Fibroblast of mammary gland (primary cell): Measurements from ENCODE around the gene MROH7.
"Not testable (repeated sequence)": the region's sequence is repeated elsewhere in the genome, so short reads cannot be mapped to it uniquely, and the experiment has no call there.

ENCODE experiments used
- DNase-seq: peaks from one replicate; pipeline ENCODE4 v3.0.0-alpha.2; 2010; ENCODE audit warnings: low read depth
- H3K4me3 ChIP-seq: 2 replicates; pipeline ENCODE4 v1.5.1; 2011; ENCODE audit warnings: low read depth, mild to moderate bottlenecking, low read length, moderate library complexity; ENCODE audit not compliant: control insufficient read depth
- TF ChIP-seq, protein P1 (sequence below): conservative IDR thresholded peaks from 2 replicates; pipeline ENCODE4 v1.5.1; 2011; ENCODE audit warnings: low read depth, low read length, inconsistent platforms; ENCODE audit not compliant: control insufficient read depth, insufficient read depth

MROH7 gene

DNA sequence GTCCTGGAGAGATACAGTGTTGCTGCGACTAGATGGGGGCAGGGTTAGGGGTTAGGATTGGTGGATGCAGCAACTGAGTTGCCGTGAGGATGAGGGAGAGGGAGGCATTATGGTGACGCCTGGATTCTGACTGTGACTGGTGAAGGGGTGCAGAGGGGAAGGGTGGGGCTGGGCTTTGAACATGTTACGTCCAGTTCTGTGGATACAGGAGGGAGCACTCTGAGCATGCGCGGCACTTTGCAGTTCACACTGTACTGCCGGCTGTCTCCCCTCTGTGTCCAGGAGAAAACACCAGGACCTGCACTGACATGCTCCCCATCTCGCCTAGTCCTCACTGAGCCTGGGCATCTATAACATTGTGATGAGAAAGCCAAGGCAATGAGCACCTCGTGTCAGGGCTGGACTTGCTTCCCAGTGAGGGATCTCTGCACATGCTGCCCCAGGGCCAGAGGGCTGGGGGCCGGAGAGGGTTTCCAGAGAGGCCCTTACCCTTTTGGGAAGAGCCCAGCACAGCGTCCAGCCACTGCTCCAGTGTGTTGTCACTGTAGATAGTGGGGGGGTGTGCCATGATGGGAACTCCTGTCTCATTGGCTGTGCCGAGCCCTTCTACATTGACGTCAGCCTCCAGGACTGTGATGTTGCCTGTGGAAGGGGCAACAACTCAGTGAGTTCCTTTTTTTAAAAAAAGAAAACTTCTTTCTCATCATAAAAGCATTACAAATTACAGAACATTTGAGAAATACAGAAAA, 25.9 kb upstream of the MROH7 start:
- H3K4me3 ChIP-seq = no peak overlapping the region
- TF ChIP-seq, protein P1, sequence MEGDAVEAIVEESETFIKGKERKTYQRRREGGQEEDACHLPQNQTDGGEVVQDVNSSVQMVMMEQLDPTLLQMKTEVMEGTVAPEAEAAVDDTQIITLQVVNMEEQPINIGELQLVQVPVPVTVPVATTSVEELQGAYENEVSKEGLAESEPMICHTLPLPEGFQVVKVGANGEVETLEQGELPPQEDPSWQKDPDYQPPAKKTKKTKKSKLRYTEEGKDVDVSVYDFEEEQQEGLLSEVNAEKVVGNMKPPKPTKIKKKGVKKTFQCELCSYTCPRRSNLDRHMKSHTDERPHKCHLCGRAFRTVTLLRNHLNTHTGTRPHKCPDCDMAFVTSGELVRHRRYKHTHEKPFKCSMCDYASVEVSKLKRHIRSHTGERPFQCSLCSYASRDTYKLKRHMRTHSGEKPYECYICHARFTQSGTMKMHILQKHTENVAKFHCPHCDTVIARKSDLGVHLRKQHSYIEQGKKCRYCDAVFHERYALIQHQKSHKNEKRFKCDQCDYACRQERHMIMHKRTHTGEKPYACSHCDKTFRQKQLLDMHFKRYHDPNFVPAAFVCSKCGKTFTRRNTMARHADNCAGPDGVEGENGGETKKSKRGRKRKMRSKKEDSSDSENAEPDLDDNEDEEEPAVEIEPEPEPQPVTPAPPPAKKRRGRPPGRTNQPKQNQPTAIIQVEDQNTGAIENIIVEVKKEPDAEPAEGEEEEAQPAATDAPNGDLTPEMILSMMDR = no peak
- no peak for DNase-seq

GRCh38 chr1:54619749-54620148, 21.8 kb upstream of the MROH7 start:
- H3K4me3 ChIP-seq = no peak overlapping the region
- TF ChIP-seq, protein P1 = no peak
- DNase-seq = no peak

DNA sequence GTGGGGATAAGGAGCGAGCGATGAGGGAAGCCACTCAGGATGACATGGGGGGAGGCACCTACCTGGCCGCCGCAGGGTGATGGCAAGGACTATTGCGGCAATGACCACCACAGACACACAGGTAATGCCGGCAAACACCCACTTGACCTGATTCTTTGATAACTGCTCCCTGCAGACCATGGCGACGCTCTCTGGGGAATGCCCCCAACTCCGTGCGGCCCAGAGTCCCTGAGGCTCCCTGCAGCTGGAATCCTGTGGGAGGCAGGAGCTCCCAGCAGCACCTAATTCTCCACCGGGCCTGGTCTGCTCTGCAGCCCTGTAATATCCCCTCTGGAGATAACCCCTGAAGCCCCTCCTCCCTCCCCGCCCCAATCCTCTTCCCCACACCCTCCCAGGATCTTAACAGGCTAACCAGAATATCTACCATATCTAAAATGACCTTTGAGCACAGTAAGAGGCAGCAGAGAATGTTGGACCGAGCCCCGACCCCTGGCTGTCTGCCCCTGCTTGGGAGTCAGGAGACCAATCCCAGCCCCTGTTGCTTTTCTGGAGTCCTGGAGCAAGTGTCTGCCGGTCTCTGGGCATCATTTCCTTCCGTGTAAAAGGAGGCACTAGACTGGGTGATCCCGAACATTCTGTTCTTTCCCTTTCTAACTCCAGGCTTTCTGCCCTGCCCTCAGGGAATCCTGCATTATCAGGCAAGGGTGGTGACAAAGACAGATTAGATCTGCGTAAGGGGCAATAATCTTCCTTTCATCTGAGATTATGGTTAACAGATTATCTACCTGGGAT, 18.2 kb upstream of the MROH7 start, which contains the start of gene FAM151A:
Gene FAM151A, minus strand, starts transcription at position 310 of the 792 bp plus-strand sequence. Its CDS starts 130 bp downstream, at position 180.
- no peak within 1 kb of the TSS for H3K4me3 ChIP-seq
- TF ChIP-seq, protein P1 = no peak
- DNase-seq = no peak

DNA sequence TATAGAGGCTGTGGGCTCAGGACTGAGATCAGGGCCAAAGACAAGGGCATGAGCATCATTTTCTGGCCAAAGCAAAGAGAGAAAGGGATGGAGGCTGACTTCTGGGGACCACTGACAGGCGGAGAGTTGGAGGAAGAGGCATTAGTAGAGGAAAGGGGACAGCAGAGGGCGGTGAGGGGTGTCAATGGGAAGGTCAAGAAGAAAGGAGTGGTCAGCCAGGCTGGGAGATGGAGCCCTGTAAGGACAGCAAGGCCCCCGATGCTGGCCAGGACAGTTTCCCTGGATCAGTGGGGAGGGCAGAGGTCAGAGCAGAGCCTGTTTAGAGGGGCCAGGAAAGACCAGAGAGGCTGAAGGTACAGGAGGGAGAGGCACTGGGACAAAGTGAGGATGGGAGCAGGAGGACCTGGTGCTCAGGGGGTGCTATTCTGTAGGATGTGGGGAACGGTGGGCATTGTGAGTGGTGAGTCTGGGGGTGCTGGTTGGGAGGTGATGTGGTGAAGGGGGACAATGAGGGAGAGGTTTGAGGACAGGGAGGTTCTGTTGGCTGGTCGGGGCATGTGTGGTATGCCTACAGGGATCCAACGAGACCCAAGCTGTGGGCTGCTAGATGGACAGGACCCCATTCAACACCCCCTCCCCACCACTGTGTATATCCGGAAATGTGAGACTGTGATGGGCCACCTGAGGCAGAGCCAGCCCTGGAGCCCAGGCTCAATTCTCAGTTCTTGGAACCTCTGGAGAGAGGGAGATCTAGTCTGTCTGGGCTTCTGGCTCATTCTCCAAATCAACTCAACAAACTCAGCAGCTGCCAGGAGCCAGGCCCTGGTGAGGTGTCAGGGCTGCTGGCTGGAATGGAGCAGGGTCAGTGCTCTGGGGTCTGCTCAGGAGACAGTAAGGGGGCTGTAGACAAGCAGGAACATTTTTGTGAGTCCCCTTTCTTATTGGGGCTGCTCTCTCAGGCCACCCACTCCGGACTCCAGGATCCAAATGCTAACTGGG, 16.8 kb upstream of the MROH7 start:
- no peak overlapping the region for H3K4me3 ChIP-seq
- no peak for DNase-seq
- TF ChIP-seq, protein P1 = no peak

- no peak for DNase-seq
- TF ChIP-seq, protein P1 = no peak
- no peak overlapping the region for H3K4me3 ChIP-seq
These were observed 14.4 kb upstream of the MROH7 start for GRCh38 chr1:54627196-54627595.

DNA sequence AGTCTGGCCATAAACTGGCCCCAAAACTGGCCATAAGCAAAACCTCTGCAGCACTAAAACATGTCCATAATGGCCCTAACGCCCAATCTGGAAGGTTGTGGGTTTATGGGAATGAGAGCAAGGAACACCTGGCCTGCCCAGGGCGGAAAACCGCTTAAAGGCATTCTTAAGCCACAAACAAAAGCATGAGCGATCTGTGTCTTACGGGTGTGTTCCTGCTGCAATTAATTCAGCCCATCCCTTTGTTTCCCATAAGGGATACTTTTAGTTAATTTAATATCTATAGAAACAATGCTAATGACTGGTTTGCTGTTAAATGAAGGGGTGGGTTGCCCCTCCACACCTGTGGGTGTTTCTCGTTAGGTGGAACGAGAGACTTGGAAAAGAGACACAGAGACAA, 5.8 kb upstream of the MROH7 start:
- not testable (repeated sequence) for H3K4me3 ChIP-seq, DNase-seq

- H3K4me3 ChIP-seq, DNase-seq: not testable (repeated sequence)
These were observed 4.8 kb upstream of the MROH7 start for GRCh38 chr1:54636461-54637446.
